HepG2 (cell line): ENCODE data around the gene PIM1. TPM values are rescaled to one million over a fixed set of nuclear protein-coding genes. Genes with fewer than 3 reads are reported as not detected.

Experiments used
- BCL6 ChIP-seq: IDR thresholded peaks from 2 replicates; pipeline ENCODE4 v1.6.1; 2016; ENCODE audit warnings: missing genetic modification reagents, missing compliant biosample characterization
- CCDC6 ChIP-seq: sonication (generic); formaldehyde crosslinking; IDR thresholded peaks from 2 replicates; pipeline ENCODE4 v1.8.1; 2022; ENCODE audit warnings: mild to moderate bottlenecking, missing genetic modification reagents, moderate library complexity
- DMAP1 ChIP-seq: IDR thresholded peaks from 2 replicates; pipeline ENCODE4 v1.6.1; 2016
- LRRFIP1 ChIP-seq: sonication (generic); formaldehyde crosslinking; conservative IDR thresholded peaks from 2 replicates; pipeline ENCODE4 v1.4.0; 2020; ENCODE audit warnings: missing genetic modification reagents
- PAX8 ChIP-seq: sonication (generic); formaldehyde crosslinking; IDR thresholded peaks from 2 replicates; pipeline ENCODE4 v1.8.0; 2022; ENCODE audit warnings: mild to moderate bottlenecking, missing genetic modification reagents, borderline replicate concordance
- TEAD3 ChIP-seq: optimal IDR thresholded peaks from 2 replicates; pipeline ENCODE3; 2016; ENCODE audit warnings: borderline replicate concordance
- TFE3 ChIP-seq: IDR thresholded peaks from 2 replicates; pipeline ENCODE4 v1.6.1; 2016
- polyA plus RNA-seq, 8 experiments: library from polyadenylated mRNA; depleted of rRNA in 3 of 8; stranded (reverse) in 7 of 8; unstranded in 1 of 8; fragments of >200 nt; fragmentation: Illumina TruSeq in 4 of 8; extraction: Trizol in 4 of 8; gene quantifications; 2 replicates each; pipeline versions ENCODE4 v1.2.1 to v1.2.3, GENCODE V29; 2011 to 2016; ENCODE audit warnings: low read depth in 4 of 8, missing spikeins in 1 of 8, mixed read lengths in 1 of 8; ENCODE audit not compliant: insufficient read depth in 1 of 8
- total RNA-seq, 5 experiments: library from RNA; depleted of rRNA; stranded (reverse); fragments of >200 nt; fragmentation: Illumina TruSeq; extraction: Trizol; gene quantifications; 2 replicates each; pipeline ENCODE4 v1.2.3, GENCODE V29; 2016; ENCODE audit warnings: low read depth in 1 of 5
- TF ChIP-seq, protein P1 (sequence below): sonication (generic); IDR thresholded peaks from 2 replicates; pipeline ENCODE4 v1.6.1; 2016; ENCODE audit warnings: low read depth, borderline replicate concordance
- TF ChIP-seq, protein P2 (sequence below): sonication (generic); formaldehyde crosslinking; IDR thresholded peaks from 2 replicates; pipeline ENCODE4 v1.5.1; 2020; ENCODE audit warnings: missing genetic modification reagents, mild to moderate bottlenecking, borderline replicate concordance
- TF ChIP-seq, protein P3 (sequence below): IDR thresholded peaks from 2 replicates; pipeline ENCODE4 v1.6.1; 2016; ENCODE audit warnings: missing compliant biosample characterization, missing genetic modification reagents, borderline replicate concordance
- TF ChIP-seq, protein P4 (sequence below), 2 experiments: IDR thresholded peaks; 2 replicates each; pipeline ENCODE4 v1.6.1; 2011 to 2012; ENCODE audit warnings: low read length in 2 of 2, borderline replicate concordance in 1 of 2, low read depth in 1 of 2, mild to moderate bottlenecking in 1 of 2, moderate library complexity in 1 of 2

The PIM1 gene
- total and polyA plus RNA-seq, 2 of the 13 experiments (the other 11 are each of a cell fraction or from before 2014, with no cell fraction given) = 29.4 to 117 TPM

GRCh38 chr6:37137201-37138090 lies 32.5 kb upstream of the PIM1 start (continued):
- TF ChIP-seq LRRFIP1 (CRISPR knock-in tag) (no peak), BCL6 (CRISPR knock-in tag) (peak; percentile 49), DMAP1 (peak; percentile 32; the same call in 1 of the 2 replicates), CCDC6 (peak; percentile 64; the same call in 1 of the 2 replicates), PAX8 (CRISPR knock-in tag) (no peak), TFE3 (CRISPR knock-in tag) (0 out of 2 replicates have a peak, but pooled peaks have one; percentile 37), TEAD3 (CRISPR knock-in tag) (peak; percentile 64)
- TF ChIP-seq, protein P1, sequence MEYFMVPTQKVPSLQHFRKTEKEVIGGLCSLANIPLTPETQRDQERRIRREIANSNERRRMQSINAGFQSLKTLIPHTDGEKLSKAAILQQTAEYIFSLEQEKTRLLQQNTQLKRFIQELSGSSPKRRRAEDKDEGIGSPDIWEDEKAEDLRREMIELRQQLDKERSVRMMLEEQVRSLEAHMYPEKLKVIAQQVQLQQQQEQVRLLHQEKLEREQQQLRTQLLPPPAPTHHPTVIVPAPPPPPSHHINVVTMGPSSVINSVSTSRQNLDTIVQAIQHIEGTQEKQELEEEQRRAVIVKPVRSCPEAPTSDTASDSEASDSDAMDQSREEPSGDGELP = 0 out of 2 replicates have a peak, but pooled peaks have one; percentile 10
- TF ChIP-seq, protein P2, sequence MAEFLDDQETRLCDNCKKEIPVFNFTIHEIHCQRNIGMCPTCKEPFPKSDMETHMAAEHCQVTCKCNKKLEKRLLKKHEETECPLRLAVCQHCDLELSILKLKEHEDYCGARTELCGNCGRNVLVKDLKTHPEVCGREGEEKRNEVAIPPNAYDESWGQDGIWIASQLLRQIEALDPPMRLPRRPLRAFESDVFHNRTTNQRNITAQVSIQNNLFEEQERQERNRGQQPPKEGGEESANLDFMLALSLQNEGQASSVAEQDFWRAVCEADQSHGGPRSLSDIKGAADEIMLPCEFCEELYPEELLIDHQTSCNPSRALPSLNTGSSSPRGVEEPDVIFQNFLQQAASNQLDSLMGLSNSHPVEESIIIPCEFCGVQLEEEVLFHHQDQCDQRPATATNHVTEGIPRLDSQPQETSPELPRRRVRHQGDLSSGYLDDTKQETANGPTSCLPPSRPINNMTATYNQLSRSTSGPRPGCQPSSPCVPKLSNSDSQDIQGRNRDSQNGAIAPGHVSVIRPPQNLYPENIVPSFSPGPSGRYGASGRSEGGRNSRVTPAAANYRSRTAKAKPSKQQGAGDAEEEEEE = no peak; the same call in 1 of the 2 replicates
- TF ChIP-seq, protein P3, sequence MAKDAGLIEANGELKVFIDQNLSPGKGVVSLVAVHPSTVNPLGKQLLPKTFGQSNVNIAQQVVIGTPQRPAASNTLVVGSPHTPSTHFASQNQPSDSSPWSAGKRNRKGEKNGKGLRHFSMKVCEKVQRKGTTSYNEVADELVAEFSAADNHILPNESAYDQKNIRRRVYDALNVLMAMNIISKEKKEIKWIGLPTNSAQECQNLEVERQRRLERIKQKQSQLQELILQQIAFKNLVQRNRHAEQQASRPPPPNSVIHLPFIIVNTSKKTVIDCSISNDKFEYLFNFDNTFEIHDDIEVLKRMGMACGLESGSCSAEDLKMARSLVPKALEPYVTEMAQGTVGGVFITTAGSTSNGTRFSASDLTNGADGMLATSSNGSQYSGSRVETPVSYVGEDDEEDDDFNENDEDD (CRISPR knock-in tag) = peak; percentile 70
- TF ChIP-seq, protein P4, sequence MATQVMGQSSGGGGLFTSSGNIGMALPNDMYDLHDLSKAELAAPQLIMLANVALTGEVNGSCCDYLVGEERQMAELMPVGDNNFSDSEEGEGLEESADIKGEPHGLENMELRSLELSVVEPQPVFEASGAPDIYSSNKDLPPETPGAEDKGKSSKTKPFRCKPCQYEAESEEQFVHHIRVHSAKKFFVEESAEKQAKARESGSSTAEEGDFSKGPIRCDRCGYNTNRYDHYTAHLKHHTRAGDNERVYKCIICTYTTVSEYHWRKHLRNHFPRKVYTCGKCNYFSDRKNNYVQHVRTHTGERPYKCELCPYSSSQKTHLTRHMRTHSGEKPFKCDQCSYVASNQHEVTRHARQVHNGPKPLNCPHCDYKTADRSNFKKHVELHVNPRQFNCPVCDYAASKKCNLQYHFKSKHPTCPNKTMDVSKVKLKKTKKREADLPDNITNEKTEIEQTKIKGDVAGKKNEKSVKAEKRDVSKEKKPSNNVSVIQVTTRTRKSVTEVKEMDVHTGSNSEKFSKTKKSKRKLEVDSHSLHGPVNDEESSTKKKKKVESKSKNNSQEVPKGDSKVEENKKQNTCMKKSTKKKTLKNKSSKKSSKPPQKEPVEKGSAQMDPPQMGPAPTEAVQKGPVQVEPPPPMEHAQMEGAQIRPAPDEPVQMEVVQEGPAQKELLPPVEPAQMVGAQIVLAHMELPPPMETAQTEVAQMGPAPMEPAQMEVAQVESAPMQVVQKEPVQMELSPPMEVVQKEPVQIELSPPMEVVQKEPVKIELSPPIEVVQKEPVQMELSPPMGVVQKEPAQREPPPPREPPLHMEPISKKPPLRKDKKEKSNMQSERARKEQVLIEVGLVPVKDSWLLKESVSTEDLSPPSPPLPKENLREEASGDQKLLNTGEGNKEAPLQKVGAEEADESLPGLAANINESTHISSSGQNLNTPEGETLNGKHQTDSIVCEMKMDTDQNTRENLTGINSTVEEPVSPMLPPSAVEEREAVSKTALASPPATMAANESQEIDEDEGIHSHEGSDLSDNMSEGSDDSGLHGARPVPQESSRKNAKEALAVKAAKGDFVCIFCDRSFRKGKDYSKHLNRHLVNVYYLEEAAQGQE (IDR thresholded peaks at IDR 0.05; ENCODE audit: borderline replicate concordance in 1 of 2, low read depth in 1 of 2, low read length in 2 of 2) = 0 out of 4 replicates have a peak, but pooled peaks of 1 of the 2 experiments have one; percentile 11
